Measurements from ENCODE around the gene SLC35D1. TPM values are rescaled to one million over a fixed set of nuclear protein-coding genes. Genes with fewer than 3 reads are reported as not detected.

SLC35D1 gene
- total RNA-seq, 2 experiments from 2014 or later = 10.8 to 13.1 TPM

DNA sequence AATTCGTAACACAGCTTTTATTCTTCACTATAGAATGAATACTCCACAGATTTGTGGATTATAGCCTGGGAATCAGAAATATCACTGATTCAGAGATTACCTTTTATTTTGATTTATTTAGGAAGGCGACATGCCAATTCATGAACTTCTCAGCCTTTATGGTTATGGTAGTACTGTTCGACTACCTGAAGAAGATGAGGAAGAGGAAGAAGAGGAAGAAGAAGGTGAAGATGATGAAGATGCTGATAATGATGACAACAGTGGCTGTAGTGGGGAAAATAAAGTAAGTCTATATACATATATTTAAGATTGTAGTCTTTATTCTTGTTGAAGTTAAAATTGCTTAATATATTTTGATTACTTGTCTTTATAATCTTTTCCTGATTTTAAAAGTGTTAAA is 96.0 kb downstream of the SLC35D1 start:
- H3K4me3 ChIP-seq (ENCODE audit: low read depth, low read length, poor library complexity, severe bottlenecking) = no peak overlapping the region
- TF ChIP-seq, protein P1, sequence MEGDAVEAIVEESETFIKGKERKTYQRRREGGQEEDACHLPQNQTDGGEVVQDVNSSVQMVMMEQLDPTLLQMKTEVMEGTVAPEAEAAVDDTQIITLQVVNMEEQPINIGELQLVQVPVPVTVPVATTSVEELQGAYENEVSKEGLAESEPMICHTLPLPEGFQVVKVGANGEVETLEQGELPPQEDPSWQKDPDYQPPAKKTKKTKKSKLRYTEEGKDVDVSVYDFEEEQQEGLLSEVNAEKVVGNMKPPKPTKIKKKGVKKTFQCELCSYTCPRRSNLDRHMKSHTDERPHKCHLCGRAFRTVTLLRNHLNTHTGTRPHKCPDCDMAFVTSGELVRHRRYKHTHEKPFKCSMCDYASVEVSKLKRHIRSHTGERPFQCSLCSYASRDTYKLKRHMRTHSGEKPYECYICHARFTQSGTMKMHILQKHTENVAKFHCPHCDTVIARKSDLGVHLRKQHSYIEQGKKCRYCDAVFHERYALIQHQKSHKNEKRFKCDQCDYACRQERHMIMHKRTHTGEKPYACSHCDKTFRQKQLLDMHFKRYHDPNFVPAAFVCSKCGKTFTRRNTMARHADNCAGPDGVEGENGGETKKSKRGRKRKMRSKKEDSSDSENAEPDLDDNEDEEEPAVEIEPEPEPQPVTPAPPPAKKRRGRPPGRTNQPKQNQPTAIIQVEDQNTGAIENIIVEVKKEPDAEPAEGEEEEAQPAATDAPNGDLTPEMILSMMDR (conservative IDR thresholded peaks at IDR 0.05; ENCODE audit: low read length) = no peak
- no peak for TF ChIP-seq EZH2phosphoT487 (IDR thresholded peaks at IDR 0.05; ENCODE audit: borderline replicate concordance, low read depth, low read length)
- H3K4me1 ChIP-seq (ENCODE audit: insufficient read depth, low read length, poor library complexity, severe bottlenecking) = peaks cover 19% of the 10 kb centered on the region
- POLR2A ChIA-PET = interaction anchor here (0.6 to 1.3 kb wide), 6 partner anchors 9 to 55 kb away, joined by 3 to 7 read pairs (median 4); no protein-coding TSS in a partner anchor
- no TSS peak for BruUV-seq (replicated peaks)
- DNase-seq (ENCODE audit: low spot score) = no peak
- H3K4me2 ChIP-seq (ENCODE audit: low read length) = no peak overlapping the region
- H2AFZ ChIP-seq (ENCODE audit: low read length) = no peak overlapping the region
- H3K9me3 ChIP-seq (ENCODE audit: low read length) = no peaks in the 10 kb centered on the region
- peaks cover 11% of the 10 kb centered on the region for H4K20me1 ChIP-seq (ENCODE audit: insufficient read depth, low read length)
- H3K9me2 ChIP-seq (ENCODE audit: insufficient read depth, low read length) = no peaks in the 10 kb centered on the region
- peaks cover 41% of the 10 kb centered on the region for H3K79me2 ChIP-seq (ENCODE audit: insufficient read depth, low read depth, low read length)
- CTCF ChIA-PET (ENCODE audit: unreplicated experiment) = no interaction called here
- no peak overlapping the region for H3K27ac ChIP-seq (ENCODE audit: low read depth, low read length, poor library complexity, severe bottlenecking)
- intact Hi-C loops (cut with micrococcal nuclease; ENCODE audit: unreplicated experiment) = no loop called here
- peaks cover 100% of the 10 kb centered on the region for H3K36me3 ChIP-seq (ENCODE audit: insufficient read depth, low read length)

DNA sequence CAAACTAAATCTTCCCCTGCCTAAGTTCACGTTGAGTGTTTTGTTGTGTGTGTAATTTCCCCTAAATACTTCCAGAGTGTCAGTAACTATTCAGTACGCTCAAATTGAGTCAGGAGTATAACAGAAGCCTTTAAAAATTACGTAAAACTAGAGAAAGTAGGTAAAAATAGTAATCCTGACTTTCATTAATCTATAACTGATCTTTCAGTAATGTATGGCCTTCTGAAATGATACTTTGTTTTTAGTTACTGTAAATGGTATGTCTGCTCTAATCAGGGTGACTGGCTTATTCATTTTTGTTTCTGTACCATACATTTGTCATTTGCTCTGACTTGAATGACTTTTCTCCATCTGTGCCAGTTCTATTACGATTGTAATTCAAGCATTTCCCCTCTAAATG is 99.7 kb downstream of the SLC35D1 start:
- intact Hi-C loops (cut with micrococcal nuclease; ENCODE audit: unreplicated experiment) = no loop called here
- Histone ChIP-seq H3K9me2 (ENCODE audit: insufficient read depth, low read length) (no peaks in the 10 kb centered on the region), H3K4me1 (ENCODE audit: insufficient read depth, low read length, poor library complexity, severe bottlenecking) (no peaks in the 10 kb centered on the region), H3K79me2 (ENCODE audit: insufficient read depth, low read depth, low read length) (peaks cover 36% of the 10 kb centered on the region), H3K4me2 (ENCODE audit: low read length) (no peak overlapping the region), H4K20me1 (ENCODE audit: insufficient read depth, low read length) (peaks cover 11% of the 10 kb centered on the region), H3K36me3 (ENCODE audit: insufficient read depth, low read length) (peaks cover 99% of the 10 kb centered on the region), H3K9me3 (ENCODE audit: low read length) (no peaks in the 10 kb centered on the region), H3K4me3 (ENCODE audit: low read depth, low read length, poor library complexity, severe bottlenecking) (no peak overlapping the region), H3K27ac (ENCODE audit: low read depth, low read length, poor library complexity, severe bottlenecking) (no peak overlapping the region), H2AFZ (ENCODE audit: low read length) (no peak overlapping the region)
- DNase-seq (ENCODE audit: low spot score) = no peak
- no peak for TF ChIP-seq EZH2phosphoT487 (IDR thresholded peaks at IDR 0.05; ENCODE audit: borderline replicate concordance, low read depth, low read length)
- TF ChIP-seq, protein P1 (conservative IDR thresholded peaks at IDR 0.05; ENCODE audit: low read length) = no peak
- CTCF ChIA-PET (ENCODE audit: unreplicated experiment) = no interaction called here
- BruUV-seq (replicated peaks) = no TSS peak
- POLR2A ChIA-PET = interaction anchor here (1.4 kb wide), 1 partner anchor 27 kb away, joined by 6 read pairs; no protein-coding TSS in a partner anchor

DNA sequence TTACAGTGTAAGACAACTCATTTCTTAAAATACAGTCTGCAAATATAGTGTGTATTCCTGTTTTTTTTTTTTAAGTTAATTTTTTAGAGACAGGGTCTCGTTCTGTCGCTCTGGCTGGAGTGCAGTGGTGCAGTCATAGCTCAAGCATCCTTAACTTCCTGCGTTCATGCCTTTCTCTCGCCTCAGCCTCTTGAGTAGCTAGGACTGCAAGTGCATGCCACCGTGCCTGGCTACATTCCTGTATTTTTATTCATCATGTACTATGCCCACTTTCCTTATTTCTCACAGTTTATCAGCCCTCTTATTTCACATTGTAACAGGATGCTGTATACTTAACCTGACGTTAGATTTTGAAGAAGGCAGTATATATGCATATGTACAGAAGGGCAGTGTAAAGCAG is 102.4 kb downstream of the SLC35D1 start:
- H3K9me2 ChIP-seq (ENCODE audit: insufficient read depth, low read length) = no peaks in the 10 kb centered on the region
- DNase-seq (ENCODE audit: low spot score) = no peak
- ChIA-PET POLR2A (interaction anchor here (0.6 to 1.3 kb wide), 4 partner anchors 13 to 28 kb away, joined by 3 to 6 read pairs (median 4); no protein-coding TSS in a partner anchor), CTCF (ENCODE audit: unreplicated experiment) (no interaction called here)
- TF ChIP-seq EZH2phosphoT487 (IDR thresholded peaks at IDR 0.05; ENCODE audit: borderline replicate concordance, low read depth, low read length) = no peak
- TF ChIP-seq, protein P1 (conservative IDR thresholded peaks at IDR 0.05; ENCODE audit: low read length) = no peak
- H3K9me3 ChIP-seq (ENCODE audit: low read length) = no peaks in the 10 kb centered on the region
- H3K36me3 ChIP-seq (ENCODE audit: insufficient read depth, low read length) = peaks cover 99% of the 10 kb centered on the region
- BruUV-seq (replicated peaks) = no TSS peak
- peaks cover 35% of the 10 kb centered on the region; the same call in 1 of the 2 replicates for H3K79me2 ChIP-seq (ENCODE audit: insufficient read depth, low read depth, low read length)
- H3K4me2 ChIP-seq (ENCODE audit: low read length) = no peak overlapping the region
- H4K20me1 ChIP-seq (ENCODE audit: insufficient read depth, low read length) = peaks cover 7% of the 10 kb centered on the region
- H3K27ac ChIP-seq (ENCODE audit: low read depth, low read length, poor library complexity, severe bottlenecking) = no peak overlapping the region
- intact Hi-C loops (cut with micrococcal nuclease; ENCODE audit: unreplicated experiment) = no loop called here
- no peak overlapping the region for H2AFZ ChIP-seq (ENCODE audit: low read length)
- H3K4me3 ChIP-seq (ENCODE audit: low read depth, low read length, poor library complexity, severe bottlenecking) = no peak overlapping the region
- H3K4me1 ChIP-seq (ENCODE audit: insufficient read depth, low read length, poor library complexity, severe bottlenecking) = no peaks in the 10 kb centered on the region
